Glutamatergic neuron (in vitro differentiated cells): ENCODE results near the gene SEC22A. TPM values are rescaled to one million over a fixed set of nuclear protein-coding genes. Genes with fewer than 3 reads are reported as not detected.

ENCODE experiments used
- DNase-seq: peaks from one replicate; pipeline ENCODE4 v3.0.0; 2022
- H3K27ac Mint-ChIP-seq: one replicate; pipeline ENCODE4 v1.8.0; 2020; ENCODE audit warnings: mild to moderate bottlenecking, mixed read lengths, inconsistent platforms; ENCODE audit not compliant: unreplicated experiment
- H3K27me3 Mint-ChIP-seq: one replicate; pipeline ENCODE4 v1.8.0; 2020; ENCODE audit warnings: mild to moderate bottlenecking, moderate library complexity, mixed read lengths, inconsistent platforms; ENCODE audit not compliant: unreplicated experiment
- H3K36me3 Mint-ChIP-seq: one replicate; pipeline ENCODE4 v1.8.0; 2020; ENCODE audit warnings: mild to moderate bottlenecking, mixed read lengths, inconsistent platforms; ENCODE audit not compliant: unreplicated experiment
- H3K4me1 Mint-ChIP-seq: one replicate; pipeline ENCODE4 v1.8.0; 2020; ENCODE audit warnings: mild to moderate bottlenecking, low read depth, mixed read lengths, inconsistent platforms; ENCODE audit not compliant: unreplicated experiment
- H3K4me3 Mint-ChIP-seq: one replicate; pipeline ENCODE4 v1.8.0; 2020; ENCODE audit warnings: mild to moderate bottlenecking, mixed read lengths, inconsistent platforms; ENCODE audit not compliant: unreplicated experiment
- H3K9me3 Mint-ChIP-seq: one replicate; pipeline ENCODE4 v1.8.0; 2020; ENCODE audit warnings: mild to moderate bottlenecking, moderate library complexity, mixed read lengths, inconsistent platforms; ENCODE audit not compliant: unreplicated experiment
- total RNA-seq: library from RNA; stranded (reverse); fragmentation: NEBNext Ultra II Directional; extraction: Animal tissue kit (Norgen Biotek cat#: 25700); gene quantifications from one replicate; pipeline ENCODE4 v1.2.1, GENCODE V29; 2021; ENCODE audit not compliant: unreplicated experiment
- TF ChIP-seq, protein P1 (sequence below): fragments of 200-600 bp; sonication (generic); IDR thresholded peaks from one replicate; pipeline ENCODE4 v1.5.0; 2021; ENCODE audit not compliant: partially characterized antibody, unreplicated experiment

The SEC22A gene
- total RNA-seq, 1 donor from 2014 or later: 14.6 TPM

DNA sequence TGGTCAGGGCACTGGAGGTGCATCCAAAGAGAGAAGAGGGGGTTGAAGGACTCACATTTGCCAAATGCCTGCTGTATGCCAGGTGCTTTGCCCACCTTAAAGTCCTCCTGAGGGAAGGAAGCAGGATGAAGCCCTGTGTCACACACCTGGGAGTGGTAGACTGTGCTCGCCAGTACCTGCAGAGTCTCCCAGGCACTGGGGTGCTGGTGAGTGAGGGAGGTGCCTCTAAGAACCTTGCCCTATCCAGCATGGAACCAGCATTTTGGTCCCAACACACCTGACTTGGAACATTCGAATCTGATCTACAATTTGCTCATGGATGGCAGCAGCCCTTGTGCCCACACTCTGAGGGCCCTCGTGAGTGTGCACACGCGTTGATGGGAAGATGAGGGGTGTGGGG lies 76.7 kb downstream of the SEC22A start:
- Mint-ChIP-seq H3K4me1 (peaks cover 11% of the 10 kb centered on the region), H3K27me3 (peaks cover 3% of the 10 kb centered on the region), H3K9me3 (no peaks in the 10 kb centered on the region), H3K36me3 (no peaks in the 10 kb centered on the region), H3K27ac (no peak overlapping the region), H3K4me3 (no peak overlapping the region)
- TF ChIP-seq, protein P1, sequence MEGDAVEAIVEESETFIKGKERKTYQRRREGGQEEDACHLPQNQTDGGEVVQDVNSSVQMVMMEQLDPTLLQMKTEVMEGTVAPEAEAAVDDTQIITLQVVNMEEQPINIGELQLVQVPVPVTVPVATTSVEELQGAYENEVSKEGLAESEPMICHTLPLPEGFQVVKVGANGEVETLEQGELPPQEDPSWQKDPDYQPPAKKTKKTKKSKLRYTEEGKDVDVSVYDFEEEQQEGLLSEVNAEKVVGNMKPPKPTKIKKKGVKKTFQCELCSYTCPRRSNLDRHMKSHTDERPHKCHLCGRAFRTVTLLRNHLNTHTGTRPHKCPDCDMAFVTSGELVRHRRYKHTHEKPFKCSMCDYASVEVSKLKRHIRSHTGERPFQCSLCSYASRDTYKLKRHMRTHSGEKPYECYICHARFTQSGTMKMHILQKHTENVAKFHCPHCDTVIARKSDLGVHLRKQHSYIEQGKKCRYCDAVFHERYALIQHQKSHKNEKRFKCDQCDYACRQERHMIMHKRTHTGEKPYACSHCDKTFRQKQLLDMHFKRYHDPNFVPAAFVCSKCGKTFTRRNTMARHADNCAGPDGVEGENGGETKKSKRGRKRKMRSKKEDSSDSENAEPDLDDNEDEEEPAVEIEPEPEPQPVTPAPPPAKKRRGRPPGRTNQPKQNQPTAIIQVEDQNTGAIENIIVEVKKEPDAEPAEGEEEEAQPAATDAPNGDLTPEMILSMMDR: no peak
- no peak for DNase-seq

DNA sequence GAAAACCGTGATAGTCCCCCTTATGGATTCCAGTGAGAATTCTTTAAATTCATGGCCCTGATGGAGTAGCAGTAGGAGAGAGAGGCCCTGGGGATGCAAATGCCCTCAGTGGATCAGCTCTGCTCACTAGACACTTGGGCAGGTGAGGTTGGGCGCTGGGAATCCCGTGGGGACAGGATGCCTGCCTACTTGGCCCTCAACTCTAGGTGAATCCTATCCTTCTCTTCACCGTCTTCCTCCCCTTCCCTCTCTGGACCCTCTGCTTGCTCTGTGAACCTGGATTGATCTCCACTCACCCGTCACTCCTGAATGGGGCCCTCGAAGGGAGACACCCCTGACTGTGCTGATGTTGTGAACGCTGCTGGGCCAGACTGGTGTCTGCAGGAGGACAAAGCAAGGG lies 77.4 kb downstream of the SEC22A start:
- Mint-ChIP-seq H3K36me3 (no peaks in the 10 kb centered on the region), H3K27ac (no peak overlapping the region)

DNA sequence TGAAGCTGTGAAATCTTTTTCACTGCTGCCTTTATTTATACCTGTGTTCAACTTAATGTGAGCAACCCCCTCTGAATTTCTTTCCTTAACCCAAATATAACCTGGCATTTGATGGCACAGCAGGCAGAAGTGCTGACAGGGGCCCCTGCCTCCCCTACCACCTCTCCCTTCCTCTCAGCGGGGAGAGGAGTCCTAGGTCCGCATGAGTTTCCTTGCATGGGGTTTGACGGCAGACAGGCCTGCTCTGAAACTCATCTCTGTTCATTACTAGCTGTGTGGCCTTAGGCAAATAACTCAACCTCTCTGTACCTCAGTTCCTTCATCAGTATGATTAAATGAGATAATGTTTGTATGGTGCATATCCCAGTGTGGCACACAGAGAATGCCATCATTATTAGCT lies 79.7 kb downstream of the SEC22A start:
- DNase-seq: no peak
- no peak overlapping the region for H3K4me3 Mint-ChIP-seq
- H3K27ac Mint-ChIP-seq: no peak overlapping the region
- H3K9me3 Mint-ChIP-seq: no peaks in the 10 kb centered on the region
- H3K36me3 Mint-ChIP-seq: no peaks in the 10 kb centered on the region
- H3K4me1 Mint-ChIP-seq: peaks cover 14% of the 10 kb centered on the region
- TF ChIP-seq, protein P1: no peak
- H3K27me3 Mint-ChIP-seq: peaks cover 3% of the 10 kb centered on the region

More for the DNA sequence above, 77.4 kb downstream of the SEC22A start:
- DNase-seq: no peak
- Mint-ChIP-seq H3K9me3 (no peaks in the 10 kb centered on the region), H3K4me1 (peaks cover 11% of the 10 kb centered on the region), H3K27me3 (peaks cover 3% of the 10 kb centered on the region), H3K4me3 (no peak overlapping the region)
- TF ChIP-seq, protein P1: no peak

DNA sequence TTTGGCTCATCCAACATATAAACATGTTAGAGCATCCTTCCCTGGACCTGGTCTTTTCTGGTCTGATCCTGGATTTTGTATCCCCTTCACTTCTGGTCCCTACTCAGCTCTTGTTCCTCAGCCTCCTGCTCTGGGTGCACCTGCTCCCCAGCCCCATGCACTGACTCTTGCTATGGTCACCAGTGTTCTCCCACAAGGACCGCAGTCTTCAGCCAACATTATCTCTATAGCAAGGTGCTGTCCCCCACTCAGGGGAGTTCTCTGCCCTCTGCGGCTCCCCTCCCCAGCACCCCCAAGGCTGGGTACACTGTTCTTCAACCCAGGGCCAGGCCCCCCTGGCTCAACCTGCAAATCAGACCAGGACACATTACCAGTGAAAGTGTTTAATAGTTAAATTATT lies 80.2 kb downstream of the SEC22A start:
- H3K27me3 Mint-ChIP-seq: peaks cover 5% of the 10 kb centered on the region
- DNase-seq: no peak
- no peak overlapping the region for H3K27ac Mint-ChIP-seq
- peaks cover 2% of the 10 kb centered on the region for H3K9me3 Mint-ChIP-seq
- TF ChIP-seq, protein P1: no peak
- H3K36me3 Mint-ChIP-seq: no peaks in the 10 kb centered on the region
- peaks cover 12% of the 10 kb centered on the region for H3K4me1 Mint-ChIP-seq
- H3K4me3 Mint-ChIP-seq: no peak overlapping the region

DNA sequence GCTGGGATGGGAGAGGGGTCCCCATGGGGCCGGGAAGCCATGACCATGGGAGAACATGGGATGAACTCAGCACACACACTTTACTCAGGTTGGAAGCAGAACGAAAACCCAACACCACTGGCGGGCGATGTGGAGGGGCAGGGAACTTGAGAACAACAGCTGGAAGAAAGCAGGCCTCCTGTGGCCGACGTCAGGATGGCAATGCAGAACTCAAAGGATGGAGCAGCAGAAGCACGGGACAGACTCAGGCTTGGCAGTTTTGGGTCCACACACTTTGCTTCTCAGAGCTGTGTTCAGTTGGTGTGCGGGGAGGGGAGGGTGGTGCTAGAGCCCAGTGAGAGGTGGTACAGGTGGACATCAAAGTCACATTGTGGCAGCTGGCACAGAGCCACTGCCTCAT lies 80.7 kb downstream of the SEC22A start:
- no peak for DNase-seq
- H3K4me1 Mint-ChIP-seq: peaks cover 13% of the 10 kb centered on the region
- H3K9me3 Mint-ChIP-seq: peaks cover 2% of the 10 kb centered on the region
- TF ChIP-seq, protein P1: no peak
- H3K27me3 Mint-ChIP-seq: peaks cover 9% of the 10 kb centered on the region
- H3K27ac Mint-ChIP-seq: no peak overlapping the region
- H3K4me3 Mint-ChIP-seq: no peak overlapping the region
- H3K36me3 Mint-ChIP-seq: no peaks in the 10 kb centered on the region
